HepG2 (cell line): Measurements from ENCODE around the gene NEDD4L. TPM values are rescaled to one million over a fixed set of nuclear protein-coding genes. Genes with fewer than 3 reads are reported as not detected.

Experiments
- BHLHE40 ChIP-seq: IDR thresholded peaks from 2 replicates; pipeline ENCODE4 v1.6.1; 2011; ENCODE audit warnings: low read length, improper control_type of control experiment
- CCDC6 ChIP-seq: sonication (generic); formaldehyde crosslinking; IDR thresholded peaks from 2 replicates; pipeline ENCODE4 v1.8.1; 2022; ENCODE audit warnings: mild to moderate bottlenecking, missing genetic modification reagents, moderate library complexity
- ELF3 ChIP-seq: IDR thresholded peaks from 2 replicates; pipeline ENCODE4 v1.6.1; 2016; ENCODE audit warnings: missing genetic modification reagents, missing compliant biosample characterization
- ERF ChIP-seq: IDR thresholded peaks from 2 replicates; pipeline ENCODE4 v1.6.1; 2018; ENCODE audit warnings: missing biosample characterization, missing genetic modification reagents
- ETV5 ChIP-seq: IDR thresholded peaks from 2 replicates; pipeline ENCODE4 v1.6.1; 2018; ENCODE audit warnings: missing biosample characterization, missing genetic modification reagents, inconsistent platforms, borderline replicate concordance
- GPN1 ChIP-seq: sonication (generic); formaldehyde crosslinking; IDR thresholded peaks from 2 replicates; pipeline ENCODE4 v1.5.1; 2020; ENCODE audit warnings: missing genetic modification reagents, borderline replicate concordance
- HOXD1 ChIP-seq: sonication (generic); formaldehyde crosslinking; IDR thresholded peaks from 2 replicates; pipeline ENCODE4 v1.5.0; 2020; ENCODE audit warnings: missing genetic modification reagents
- KDM1A ChIP-seq: IDR thresholded peaks from 2 replicates; pipeline ENCODE4 v1.6.1; 2016; ENCODE audit warnings: missing compliant biosample characterization
- KLF11 ChIP-seq: IDR thresholded peaks from 2 replicates; pipeline ENCODE4 v1.6.1; 2016; ENCODE audit warnings: missing compliant biosample characterization
- MBD4 ChIP-seq: IDR thresholded peaks from 2 replicates; pipeline ENCODE4 v1.6.1; 2012; ENCODE audit warnings: low read length, inconsistent platforms, borderline replicate concordance
- NFKBIZ ChIP-seq: IDR thresholded peaks from 2 replicates; pipeline ENCODE4 v1.6.1; 2018; ENCODE audit warnings: missing genetic modification reagents, missing compliant biosample characterization
- NFRKB ChIP-seq: fragments of 450-650 bp; IDR thresholded peaks from 2 replicates; pipeline ENCODE4 v1.6.1; 2017
- NPAS2 ChIP-seq: sonication (generic); formaldehyde crosslinking; IDR thresholded peaks from 2 replicates; pipeline ENCODE4 v1.8.0; 2022; ENCODE audit warnings: mild to moderate bottlenecking, missing genetic modification reagents, borderline replicate concordance
- RORA ChIP-seq: sonication (generic); formaldehyde crosslinking; IDR thresholded peaks from 2 replicates; pipeline ENCODE4 v1.5.0; 2020; ENCODE audit warnings: mild to moderate bottlenecking, missing genetic modification reagents, moderate library complexity
- SPEN ChIP-seq: sonication (generic); formaldehyde crosslinking; IDR thresholded peaks from 2 replicates; pipeline ENCODE4 v1.5.1; 2020; ENCODE audit warnings: low read depth, mild to moderate bottlenecking, missing genetic modification reagents
- ZNF124 ChIP-seq: sonication (generic); formaldehyde crosslinking; IDR thresholded peaks from 2 replicates; pipeline ENCODE4 v1.4.0; 2020; ENCODE audit warnings: missing genetic modification reagents
- ZNF343 ChIP-seq: sonication (generic); formaldehyde crosslinking; IDR thresholded peaks from 2 replicates; pipeline ENCODE4 v1.4.0; 2020; ENCODE audit warnings: mild to moderate bottlenecking, missing genetic modification reagents
- polyA plus RNA-seq, 8 experiments: library from polyadenylated mRNA; depleted of rRNA in 3 of 8; stranded (reverse) in 7 of 8; unstranded in 1 of 8; fragments of >200 nt; fragmentation: Illumina TruSeq in 4 of 8; extraction: Trizol in 4 of 8; gene quantifications; 2 replicates each; pipeline versions ENCODE4 v1.2.1 to v1.2.3, GENCODE V29; 2011 to 2016; ENCODE audit warnings: low read depth in 4 of 8, missing spikeins in 1 of 8, mixed read lengths in 1 of 8; ENCODE audit not compliant: insufficient read depth in 1 of 8
- total RNA-seq, 5 experiments: library from RNA; depleted of rRNA; stranded (reverse); fragments of >200 nt; fragmentation: Illumina TruSeq; extraction: Trizol; gene quantifications; 2 replicates each; pipeline ENCODE4 v1.2.3, GENCODE V29; 2016; ENCODE audit warnings: low read depth in 1 of 5
- TF ChIP-seq, protein P1 (sequence below): sonication (generic); formaldehyde crosslinking; IDR thresholded peaks from 2 replicates; pipeline ENCODE4 v1.5.0; 2020; ENCODE audit warnings: missing genetic modification reagents
- TF ChIP-seq, protein P2 (sequence below): sonication (generic); formaldehyde crosslinking; IDR thresholded peaks from 2 replicates; pipeline ENCODE4 v1.8.0; 2022; ENCODE audit warnings: mild to moderate bottlenecking, missing genetic modification reagents, moderate library complexity
- TF ChIP-seq, protein P3 (sequence below): sonication (generic); formaldehyde crosslinking; IDR thresholded peaks from 2 replicates; pipeline ENCODE4 v1.8.0; 2023; ENCODE audit warnings: mild to moderate bottlenecking, missing genetic modification reagents
- TF ChIP-seq, protein P4 (sequence below): fragments of 450-650 bp; IDR thresholded peaks from 2 replicates; pipeline ENCODE4 v1.6.1; 2017; ENCODE audit warnings: mild to moderate bottlenecking
- TF ChIP-seq, protein P5 (sequence below): sonication (generic); formaldehyde crosslinking; IDR thresholded peaks from 2 replicates; pipeline ENCODE4 v1.9.0; 2021; ENCODE audit warnings: missing genetic modification reagents, mild to moderate bottlenecking, borderline replicate concordance
- TF ChIP-seq, protein P6 (sequence below): sonication (generic); formaldehyde crosslinking; IDR thresholded peaks from 2 replicates; pipeline ENCODE4 v1.8.0; 2022; ENCODE audit warnings: mild to moderate bottlenecking, missing genetic modification reagents, moderate library complexity

The NEDD4L gene
- total and polyA plus RNA-seq, 2 of the 13 experiments (the other 11 are each of a cell fraction or from before 2014, with no cell fraction given): 168 to 390 TPM

DNA sequence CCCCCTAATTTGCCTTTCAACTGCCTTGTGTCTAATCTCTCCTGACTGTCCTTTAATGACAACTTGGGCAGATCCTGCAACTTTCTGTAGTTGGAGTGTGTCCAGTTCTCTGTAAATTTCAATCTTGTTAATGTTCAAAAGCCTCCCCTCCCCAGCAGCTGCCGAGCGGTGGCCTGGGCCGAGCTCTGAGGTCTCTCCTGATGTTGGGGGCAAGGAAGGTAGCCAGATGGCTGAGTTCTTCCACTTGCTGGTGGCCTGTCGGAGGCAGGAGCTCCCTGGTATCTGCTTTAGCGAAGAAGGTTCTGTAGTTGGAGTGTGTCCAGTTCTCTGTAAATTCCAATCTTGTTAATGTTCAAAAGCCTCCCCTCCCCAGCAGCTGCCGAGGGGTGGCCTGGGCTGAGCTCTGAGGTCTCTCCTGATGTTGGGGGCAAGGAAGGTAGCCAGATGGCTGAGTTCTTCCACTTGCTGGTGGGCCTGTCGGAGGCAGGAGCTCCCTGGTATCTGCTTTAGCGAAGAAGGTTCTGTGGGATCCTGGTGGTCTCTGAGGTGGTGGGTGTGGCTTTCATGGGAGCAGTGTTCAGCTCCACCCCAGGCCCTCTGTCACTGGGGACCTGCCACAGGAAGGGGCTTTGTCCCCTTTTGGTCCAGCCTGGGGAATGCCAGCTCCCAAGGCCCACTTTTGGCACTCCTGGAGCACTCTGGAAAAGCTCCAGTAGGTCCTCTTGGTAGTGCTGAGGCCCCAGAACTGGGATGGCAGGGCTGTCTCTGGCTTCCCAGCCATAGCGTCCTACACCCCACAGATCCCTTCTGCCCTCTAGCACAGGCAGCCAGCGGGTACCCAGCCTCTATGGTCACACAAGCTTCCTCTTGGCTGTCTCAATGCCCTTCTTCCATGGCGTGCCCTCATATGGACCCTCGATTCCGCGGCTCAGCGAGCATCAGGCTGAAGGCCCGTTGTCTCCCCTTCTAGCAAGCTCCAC is 373.0 kb downstream of the NEDD4L start (continued):
- TF ChIP-seq KDM1A (CRISPR knock-in tag) (no peak), ZNF124 (CRISPR knock-in tag) (no peak; the same call in 1 of the 2 replicates), KLF11 (no peak), NFKBIZ (CRISPR knock-in tag) (no peak), RORA (CRISPR knock-in tag) (no peak), ERF (CRISPR knock-in tag) (no peak), NPAS2 (no peak), CCDC6 (CRISPR knock-in tag) (no peak), ETV5 (no peak), SPEN (CRISPR knock-in tag) (no peak), ELF3 (CRISPR knock-in tag) (no peak), BHLHE40 (no peak), HOXD1 (CRISPR knock-in tag) (no peak; the same call in 1 of the 2 replicates), ZNF343 (CRISPR knock-in tag) (no peak), NFRKB (no peak), GPN1 (no peak), MBD4 (no peak)
- TF ChIP-seq, protein P1, sequence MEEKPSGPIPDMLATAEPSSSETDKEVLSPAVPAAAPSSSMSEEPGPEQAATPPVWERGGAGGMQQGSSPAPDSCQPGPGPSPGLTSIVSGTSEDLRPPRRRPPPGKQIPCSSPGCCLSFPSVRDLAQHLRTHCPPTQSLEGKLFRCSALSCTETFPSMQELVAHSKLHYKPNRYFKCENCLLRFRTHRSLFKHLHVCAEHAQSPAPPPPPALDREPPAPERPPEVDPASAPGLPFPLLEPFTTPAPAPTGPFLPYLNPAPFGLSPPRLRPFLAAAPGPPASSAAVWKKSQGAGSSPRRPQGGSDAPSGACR: no peak
- TF ChIP-seq, protein P2, sequence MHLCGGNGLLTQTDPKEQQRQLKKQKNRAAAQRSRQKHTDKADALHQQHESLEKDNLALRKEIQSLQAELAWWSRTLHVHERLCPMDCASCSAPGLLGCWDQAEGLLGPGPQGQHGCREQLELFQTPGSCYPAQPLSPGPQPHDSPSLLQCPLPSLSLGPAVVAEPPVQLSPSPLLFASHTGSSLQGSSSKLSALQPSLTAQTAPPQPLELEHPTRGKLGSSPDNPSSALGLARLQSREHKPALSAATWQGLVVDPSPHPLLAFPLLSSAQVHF: no peak
- TF ChIP-seq, protein P3, sequence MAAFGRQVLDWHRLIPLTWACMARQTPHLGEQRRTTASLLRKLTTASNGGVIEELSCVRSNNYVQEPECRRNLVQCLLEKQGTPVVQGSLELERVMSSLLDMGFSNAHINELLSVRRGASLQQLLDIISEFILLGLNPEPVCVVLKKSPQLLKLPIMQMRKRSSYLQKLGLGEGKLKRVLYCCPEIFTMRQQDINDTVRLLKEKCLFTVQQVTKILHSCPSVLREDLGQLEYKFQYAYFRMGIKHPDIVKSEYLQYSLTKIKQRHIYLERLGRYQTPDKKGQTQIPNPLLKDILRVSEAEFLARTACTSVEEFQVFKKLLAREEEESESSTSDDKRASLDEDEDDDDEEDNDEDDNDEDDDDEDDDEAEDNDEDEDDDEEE (CRISPR knock-in tag): no peak
- TF ChIP-seq, protein P4, sequence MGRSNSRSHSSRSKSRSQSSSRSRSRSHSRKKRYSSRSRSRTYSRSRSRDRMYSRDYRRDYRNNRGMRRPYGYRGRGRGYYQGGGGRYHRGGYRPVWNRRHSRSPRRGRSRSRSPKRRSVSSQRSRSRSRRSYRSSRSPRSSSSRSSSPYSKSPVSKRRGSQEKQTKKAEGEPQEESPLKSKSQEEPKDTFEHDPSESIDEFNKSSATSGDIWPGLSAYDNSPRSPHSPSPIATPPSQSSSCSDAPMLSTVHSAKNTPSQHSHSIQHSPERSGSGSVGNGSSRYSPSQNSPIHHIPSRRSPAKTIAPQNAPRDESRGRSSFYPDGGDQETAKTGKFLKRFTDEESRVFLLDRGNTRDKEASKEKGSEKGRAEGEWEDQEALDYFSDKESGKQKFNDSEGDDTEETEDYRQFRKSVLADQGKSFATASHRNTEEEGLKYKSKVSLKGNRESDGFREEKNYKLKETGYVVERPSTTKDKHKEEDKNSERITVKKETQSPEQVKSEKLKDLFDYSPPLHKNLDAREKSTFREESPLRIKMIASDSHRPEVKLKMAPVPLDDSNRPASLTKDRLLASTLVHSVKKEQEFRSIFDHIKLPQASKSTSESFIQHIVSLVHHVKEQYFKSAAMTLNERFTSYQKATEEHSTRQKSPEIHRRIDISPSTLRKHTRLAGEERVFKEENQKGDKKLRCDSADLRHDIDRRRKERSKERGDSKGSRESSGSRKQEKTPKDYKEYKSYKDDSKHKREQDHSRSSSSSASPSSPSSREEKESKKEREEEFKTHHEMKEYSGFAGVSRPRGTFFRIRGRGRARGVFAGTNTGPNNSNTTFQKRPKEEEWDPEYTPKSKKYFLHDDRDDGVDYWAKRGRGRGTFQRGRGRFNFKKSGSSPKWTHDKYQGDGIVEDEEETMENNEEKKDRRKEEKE: no peak
- TF ChIP-seq, protein P5, sequence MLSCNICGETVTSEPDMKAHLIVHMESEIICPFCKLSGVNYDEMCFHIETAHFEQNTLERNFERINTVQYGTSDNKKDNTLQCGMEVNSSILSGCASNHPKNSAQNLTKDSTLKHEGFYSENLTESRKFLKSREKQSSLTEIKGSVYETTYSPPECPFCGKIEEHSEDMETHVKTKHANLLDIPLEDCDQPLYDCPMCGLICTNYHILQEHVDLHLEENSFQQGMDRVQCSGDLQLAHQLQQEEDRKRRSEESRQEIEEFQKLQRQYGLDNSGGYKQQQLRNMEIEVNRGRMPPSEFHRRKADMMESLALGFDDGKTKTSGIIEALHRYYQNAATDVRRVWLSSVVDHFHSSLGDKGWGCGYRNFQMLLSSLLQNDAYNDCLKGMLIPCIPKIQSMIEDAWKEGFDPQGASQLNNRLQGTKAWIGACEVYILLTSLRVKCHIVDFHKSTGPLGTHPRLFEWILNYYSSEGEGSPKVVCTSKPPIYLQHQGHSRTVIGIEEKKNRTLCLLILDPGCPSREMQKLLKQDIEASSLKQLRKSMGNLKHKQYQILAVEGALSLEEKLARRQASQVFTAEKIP: no peak
- TF ChIP-seq, protein P6, sequence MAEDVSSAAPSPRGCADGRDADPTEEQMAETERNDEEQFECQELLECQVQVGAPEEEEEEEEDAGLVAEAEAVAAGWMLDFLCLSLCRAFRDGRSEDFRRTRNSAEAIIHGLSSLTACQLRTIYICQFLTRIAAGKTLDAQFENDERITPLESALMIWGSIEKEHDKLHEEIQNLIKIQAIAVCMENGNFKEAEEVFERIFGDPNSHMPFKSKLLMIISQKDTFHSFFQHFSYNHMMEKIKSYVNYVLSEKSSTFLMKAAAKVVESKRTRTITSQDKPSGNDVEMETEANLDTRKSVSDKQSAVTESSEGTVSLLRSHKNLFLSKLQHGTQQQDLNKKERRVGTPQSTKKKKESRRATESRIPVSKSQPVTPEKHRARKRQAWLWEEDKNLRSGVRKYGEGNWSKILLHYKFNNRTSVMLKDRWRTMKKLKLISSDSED: no peak
